RWPE2 (cell line): ENCODE data around the gene ZNF275.

Experiments used
- ATAC-seq: fragments of 200-7000 bp; cut with Tn5 transposase; 3 replicates; pipeline ENCODE4 v1.9.1; 2021; ENCODE audit warnings: low read depth
- DNase-seq: peaks from one replicate; pipeline ENCODE4 v3.0.0-alpha.2; 2020; ENCODE audit warnings: low spot score
- H3K27ac ChIP-seq: fragments of 450-650 bp; 2 replicates; pipeline ENCODE4 v1.5.1; 2017; ENCODE audit warnings: mild to moderate bottlenecking; ENCODE audit not compliant: poor library complexity, severe bottlenecking
- H3K27me3 ChIP-seq: fragments of 250-450 bp; sonication (Bioruptor Pico); 2 replicates; pipeline ENCODE4 v1.5.1; 2021; ENCODE audit warnings: mild to moderate bottlenecking, moderate library complexity; ENCODE audit not compliant: insufficient read depth, poor library complexity, severe bottlenecking
- H3K36me3 ChIP-seq: fragments of 250-450 bp; sonication (Bioruptor Pico); 2 replicates; pipeline ENCODE4 v1.5.1; 2020; ENCODE audit warnings: low read depth, mild to moderate bottlenecking, moderate library complexity
- H3K4me1 ChIP-seq: fragments of 250-450 bp; sonication (Bioruptor Pico); 2 replicates; pipeline ENCODE4 v1.5.1; 2021; ENCODE audit warnings: mild to moderate bottlenecking, moderate library complexity; ENCODE audit not compliant: insufficient read depth, poor library complexity, severe bottlenecking
- H3K4me3 ChIP-seq: fragments of 250-450 bp; sonication (Bioruptor Pico); 2 replicates; pipeline ENCODE4 v1.5.1; 2021; ENCODE audit warnings: mild to moderate bottlenecking, moderate library complexity; ENCODE audit not compliant: severe bottlenecking
- H3K9me3 ChIP-seq: fragments of 250-450 bp; sonication (Bioruptor Pico); 2 replicates; pipeline ENCODE4 v1.5.1; 2021; ENCODE audit warnings: mild to moderate bottlenecking, moderate library complexity; ENCODE audit not compliant: severe bottlenecking
- TF ChIP-seq, protein P1 (sequence below): fragments of 450-650 bp; IDR thresholded peaks from one replicate; pipeline ENCODE4 v1.5.1; 2017; ENCODE audit warnings: mild to moderate bottlenecking, moderate library complexity; ENCODE audit not compliant: poor library complexity, severe bottlenecking

Gene ZNF275

DNA sequence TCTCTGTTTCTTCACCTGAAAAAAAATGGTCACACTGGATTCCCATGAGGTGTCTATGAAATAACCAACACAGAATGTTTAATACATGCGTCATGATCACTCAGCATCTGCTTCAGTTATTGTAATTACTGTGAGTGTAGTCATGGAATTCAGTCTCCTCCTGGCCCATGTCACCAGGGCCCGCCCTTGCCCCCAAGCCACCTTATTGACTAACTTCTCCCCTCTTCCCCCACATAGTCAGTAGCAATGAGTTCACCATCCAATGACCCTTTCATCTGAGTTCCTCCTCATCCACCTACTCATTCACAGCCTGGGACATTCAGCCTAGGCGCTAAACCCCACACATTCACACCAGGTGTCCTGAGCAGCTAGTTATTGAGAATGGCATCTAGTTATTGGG is 28.0 kb upstream of the ZNF275 start:
- Histone ChIP-seq H3K9me3 (no peaks in the 10 kb centered on the region), H3K4me1 (no peaks in the 10 kb centered on the region), H3K27me3 (no peaks in the 10 kb centered on the region), H3K27ac (no peak overlapping the region), H3K4me3 (no peak overlapping the region), H3K36me3 (no peaks in the 10 kb centered on the region)
- ATAC-seq (no peak), DNase-seq (no peak)
- TF ChIP-seq, protein P1, sequence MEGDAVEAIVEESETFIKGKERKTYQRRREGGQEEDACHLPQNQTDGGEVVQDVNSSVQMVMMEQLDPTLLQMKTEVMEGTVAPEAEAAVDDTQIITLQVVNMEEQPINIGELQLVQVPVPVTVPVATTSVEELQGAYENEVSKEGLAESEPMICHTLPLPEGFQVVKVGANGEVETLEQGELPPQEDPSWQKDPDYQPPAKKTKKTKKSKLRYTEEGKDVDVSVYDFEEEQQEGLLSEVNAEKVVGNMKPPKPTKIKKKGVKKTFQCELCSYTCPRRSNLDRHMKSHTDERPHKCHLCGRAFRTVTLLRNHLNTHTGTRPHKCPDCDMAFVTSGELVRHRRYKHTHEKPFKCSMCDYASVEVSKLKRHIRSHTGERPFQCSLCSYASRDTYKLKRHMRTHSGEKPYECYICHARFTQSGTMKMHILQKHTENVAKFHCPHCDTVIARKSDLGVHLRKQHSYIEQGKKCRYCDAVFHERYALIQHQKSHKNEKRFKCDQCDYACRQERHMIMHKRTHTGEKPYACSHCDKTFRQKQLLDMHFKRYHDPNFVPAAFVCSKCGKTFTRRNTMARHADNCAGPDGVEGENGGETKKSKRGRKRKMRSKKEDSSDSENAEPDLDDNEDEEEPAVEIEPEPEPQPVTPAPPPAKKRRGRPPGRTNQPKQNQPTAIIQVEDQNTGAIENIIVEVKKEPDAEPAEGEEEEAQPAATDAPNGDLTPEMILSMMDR, result no peak

GRCh38 chrX:153306527-153307115 is 27.3 kb upstream of the ZNF275 start:
- TF ChIP-seq, protein P1, result no peak
- H3K4me1 ChIP-seq, result no peaks in the 10 kb centered on the region
- no peaks in the 10 kb centered on the region for H3K27me3 ChIP-seq
- H3K27ac ChIP-seq, result no peak overlapping the region
- H3K36me3 ChIP-seq, result no peaks in the 10 kb centered on the region
- H3K9me3 ChIP-seq, result no peaks in the 10 kb centered on the region
- DNase-seq (no peak), ATAC-seq (no peak)
- H3K4me3 ChIP-seq, result no peak overlapping the region

DNA sequence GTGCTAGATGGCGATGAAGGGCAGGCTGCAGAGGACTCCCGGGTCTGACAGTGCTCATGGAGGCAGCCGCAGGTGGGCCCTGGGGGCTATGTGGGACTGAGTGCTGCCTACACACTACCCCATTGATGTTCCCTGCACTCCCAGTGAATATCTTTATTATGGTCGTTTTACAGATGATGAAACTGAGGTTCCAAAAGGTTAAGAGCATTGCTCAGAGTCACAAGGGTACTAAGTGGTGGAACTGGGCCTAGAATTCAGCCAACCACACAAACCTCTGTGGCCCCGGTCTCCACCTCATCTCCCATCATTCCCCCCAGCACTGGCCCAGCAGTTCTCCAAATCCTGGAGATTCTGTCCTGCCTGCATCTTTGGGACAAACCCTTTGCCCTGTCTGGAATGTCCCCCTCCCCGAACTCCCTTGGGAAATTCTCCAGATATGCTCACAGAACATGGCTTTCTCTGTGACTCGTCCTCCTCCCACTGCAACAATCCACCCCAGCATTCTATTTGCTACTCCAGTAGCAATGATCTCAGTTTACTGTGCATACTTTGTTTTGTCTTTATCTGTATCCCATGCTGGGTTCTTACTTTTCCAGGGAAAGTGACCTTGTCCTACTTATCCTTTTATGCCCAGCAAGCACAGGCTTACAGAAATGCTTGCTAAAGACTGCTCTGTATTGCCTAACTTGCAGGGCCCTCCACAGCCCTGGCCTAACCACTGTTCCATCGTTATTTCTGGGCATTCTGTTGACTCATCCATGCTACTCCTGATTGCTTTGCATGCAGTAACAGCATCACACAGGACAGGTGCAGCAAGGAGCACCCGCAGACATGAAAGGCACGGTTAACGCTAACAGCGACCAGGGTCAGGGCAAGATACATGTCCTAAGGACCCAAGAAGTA is 26.4 kb upstream of the ZNF275 start:
- DNase-seq, result no peak
- no peak for ATAC-seq

GRCh38 chrX:153310901-153311300 is 23.1 kb upstream of the ZNF275 start:
- TF ChIP-seq, protein P1, result no peak
- Histone ChIP-seq H3K9me3 (no peaks in the 10 kb centered on the region), H3K27me3 (no peaks in the 10 kb centered on the region), H3K36me3 (no peaks in the 10 kb centered on the region), H3K4me1 (no peaks in the 10 kb centered on the region), H3K27ac (no peak overlapping the region), H3K4me3 (no peak overlapping the region)
- ATAC-seq, result no peak
- DNase-seq, result no peak

More for the DNA sequence above, 26.4 kb upstream of the ZNF275 start:
- TF ChIP-seq, protein P1, result no peak
- Histone ChIP-seq H3K4me1 (no peaks in the 10 kb centered on the region), H3K9me3 (no peaks in the 10 kb centered on the region), H3K4me3 (no peak overlapping the region), H3K27ac (no peak overlapping the region), H3K36me3 (no peaks in the 10 kb centered on the region), H3K27me3 (no peaks in the 10 kb centered on the region)

DNA sequence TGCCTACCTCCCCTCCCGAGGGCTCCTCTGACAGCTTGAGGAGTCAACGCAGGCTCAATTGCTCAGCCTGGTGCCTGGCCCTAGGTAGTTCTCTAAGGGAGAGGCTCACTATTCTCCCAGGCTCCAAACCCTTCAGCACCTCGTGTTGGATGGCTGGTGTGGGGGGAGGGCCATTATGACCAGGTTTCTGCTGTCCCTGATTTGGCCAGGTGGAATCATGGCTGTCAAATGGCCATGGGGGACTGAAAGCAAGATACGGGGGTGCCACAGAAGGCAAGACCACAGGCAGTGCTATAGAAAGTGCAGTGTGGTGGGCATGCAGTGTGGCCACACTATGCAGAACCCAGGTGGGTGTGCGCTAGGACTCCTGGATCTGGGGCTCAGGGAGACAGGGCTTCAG is 21.9 kb upstream of the ZNF275 start:
- H3K36me3 ChIP-seq, result no peaks in the 10 kb centered on the region
- no peak for ATAC-seq
- no peaks in the 10 kb centered on the region for H3K27me3 ChIP-seq
- no peak overlapping the region for H3K4me3 ChIP-seq
- no peaks in the 10 kb centered on the region for H3K9me3 ChIP-seq
- DNase-seq, result no peak
- H3K27ac ChIP-seq, result no peak overlapping the region
- H3K4me1 ChIP-seq, result no peaks in the 10 kb centered on the region
- TF ChIP-seq, protein P1, result no peak
